K562 (cell line): ENCODE results near the gene EPHX1. TPM values are rescaled to one million over a fixed set of nuclear protein-coding genes. Genes with fewer than 3 reads are reported as not detected.

Experiments
- ATAC-seq: fragments of 200-7000 bp; cut with Tn5 transposase; 3 replicates; pipeline ENCODE4 v1.9.1; 2020; ENCODE audit warnings: moderate library complexity
- BruUV-seq: library from RNA; stranded (reverse); fragments of 400-500 nt; replicated peaks from 2 replicates; lab custom pipeline; 2021; lab: Mats Ljungman, UMichigan
- CTCF ChIA-PET: fragments of 300-600 bp; formaldehyde crosslinking; extraction: SDS; loops from one replicate; lab custom pipeline; 2021; ENCODE audit warnings: low intra/inter-chr PET ratio; lab: Yijun Ruan, JAX
- POLR2A ChIA-PET: fragments of 300-600, 350-650 bp; sonication (Branson Sonifier 250); formaldehyde crosslinking; extraction: SDS; loops from one replicate; lab custom pipeline; 2021; ENCODE audit warnings: antibody characterized with exemption, inconsistent platforms; lab: Yijun Ruan, JAX
- DNase-seq, 4 experiments: peaks; one replicate each; pipeline versions ENCODE4 v3.0.0 to v3.0.0-alpha.2; 2011 to 2018; ENCODE audit warnings: low spot score in 3 of 4, mixed read lengths in 3 of 4; ENCODE audit errors: extremely low read depth in 1 of 4
- FAIRE-seq: peaks from 2 replicates; lab custom pipeline; 2011; peaks lifted over from hg19 to GRCh38; lab: Jason Lieb, UNC
- H2AFZ ChIP-seq: 2 replicates; pipeline ENCODE4 v1.6.0; 2011; ENCODE audit warnings: low read depth, low read length, control low read depth, inconsistent platforms
- H3K27ac ChIP-seq: fragments of 200-600 bp; 3 replicates; pipeline ENCODE4 v1.8.0; 2011; ENCODE audit warnings: low read depth, mild to moderate bottlenecking, control low read depth, inconsistent platforms, low read length, moderate library complexity, mixed read lengths; ENCODE audit errors: extremely low read depth
- H3K27me3 ChIP-seq, 2 experiments: fragments of 300-600 bp in 1 of 2; 2 replicates in 1 of 2; 3 replicates in 1 of 2; pipeline versions ENCODE4 v1.6.0 to v1.8.0; 2011; ENCODE audit warnings: inconsistent platforms in 2 of 2, low read length in 2 of 2, mild to moderate bottlenecking in 1 of 2, mixed read lengths in 1 of 2, moderate library complexity in 1 of 2; ENCODE audit not compliant: control insufficient read depth in 2 of 2, insufficient read depth in 2 of 2
- H3K36me3 ChIP-seq: fragments of 300-600 bp; 3 replicates; pipeline ENCODE4 v1.8.0; 2011; ENCODE audit warnings: mild to moderate bottlenecking, low read length, inconsistent platforms; ENCODE audit not compliant: control insufficient read depth, insufficient read depth
- H3K4me1 ChIP-seq, 2 experiments: fragments of 200-600 bp in 1 of 2; replicated peaks in 1 of 2; 2 replicates in 1 of 2; 3 replicates in 1 of 2; pipeline versions ENCODE4 v1.5.1 to v1.8.0; 2011; ENCODE audit warnings: inconsistent platforms in 2 of 2, low read length in 2 of 2, mild to moderate bottlenecking in 1 of 2, mixed read lengths in 1 of 2, moderate library complexity in 1 of 2; ENCODE audit not compliant: control insufficient read depth in 2 of 2, insufficient read depth in 2 of 2
- H3K4me2 ChIP-seq: 2 replicates; pipeline ENCODE4 v1.6.1; 2011; ENCODE audit warnings: low read length, control low read depth, inconsistent platforms, mixed read lengths; ENCODE audit not compliant: insufficient read depth
- H3K4me3 ChIP-seq: fragments of 200-600 bp; sonication (generic), shearing (Covaris generic); 2 replicates; pipeline ENCODE4 v1.5.1; 2016; ENCODE audit warnings: control low read depth, inconsistent platforms
- H3K79me2 ChIP-seq: fragments of 200-600 bp; 3 replicates; pipeline ENCODE4 v1.8.0; 2011; ENCODE audit warnings: low read length, inconsistent platforms; ENCODE audit not compliant: control insufficient read depth, insufficient read depth
- H3K9ac ChIP-seq, 2 experiments: 2 replicates each; pipeline versions ENCODE4 v1.6.0 to v1.6.1; 2011; ENCODE audit warnings: low read depth in 2 of 2, low read length in 2 of 2, control low read depth in 1 of 2, inconsistent platforms in 1 of 2, mild to moderate bottlenecking in 1 of 2, mixed read lengths in 1 of 2; ENCODE audit not compliant: insufficient read depth in 1 of 2
- H3K9me1 ChIP-seq: one replicate; pipeline ENCODE4 v1.6.0; 2011; ENCODE audit warnings: inconsistent platforms, mild to moderate bottlenecking, low read length, moderate library complexity; ENCODE audit not compliant: control insufficient read depth, insufficient read depth
- H3K9me3 ChIP-seq: replicated peaks from 2 replicates; pipeline ENCODE4 v1.5.1; 2011; ENCODE audit warnings: low read depth, low read length, inconsistent platforms; ENCODE audit not compliant: control insufficient read depth, insufficient read depth
- H4K20me1 ChIP-seq: replicated peaks from 2 replicates; pipeline ENCODE4 v1.6.1; 2011; ENCODE audit warnings: low read length, inconsistent platforms, mixed read lengths; ENCODE audit not compliant: control insufficient read depth, insufficient read depth
- ARID1B ChIP-seq: fragments of 450-650 bp; IDR thresholded peaks from 2 replicates; pipeline ENCODE4 v1.6.1; 2016; ENCODE audit warnings: antibody characterized with exemption, mild to moderate bottlenecking, inconsistent platforms
- DACH1 ChIP-seq: fragments of 450-650 bp; IDR thresholded peaks from 2 replicates; pipeline ENCODE4 v1.6.1; 2018; ENCODE audit not compliant: partially characterized antibody
- ETV6 ChIP-seq, 3 experiments: fragments of 150-350 bp in 1 of 3; sonication (generic) in 1 of 3; formaldehyde crosslinking in 1 of 3; IDR thresholded peaks; 2 replicates each; pipeline versions ENCODE4 v1.6.1 to v1.8.0; 2014 to 2022; ENCODE audit warnings: borderline replicate concordance in 2 of 3, low read depth in 2 of 3, antibody characterized with exemption in 1 of 3, low read length in 1 of 3, mild to moderate bottlenecking in 1 of 3, missing genetic modification reagents in 1 of 3
- HNRNPK ChIP-seq: fragments of 200-400 bp; formaldehyde crosslinking; IDR thresholded peaks from one replicate; pipeline ENCODE4 v1.6.1; 2018; ENCODE audit warnings: mild to moderate bottlenecking, low read depth, low read length; ENCODE audit not compliant: poor library complexity, severe bottlenecking
- KDM1A ChIP-seq, 2 experiments: fragments of 450-650 bp; IDR thresholded peaks; 2 replicates each; pipeline ENCODE4 v1.6.1; 2016; ENCODE audit warnings: mild to moderate bottlenecking in 2 of 2
- MEIS2 ChIP-seq: fragments of 450-650 bp; IDR thresholded peaks from 2 replicates; pipeline ENCODE4 v1.6.1; 2014; ENCODE audit warnings: mild to moderate bottlenecking; ENCODE audit not compliant: partially characterized antibody
- NFIC ChIP-seq: fragments of 450-650 bp; IDR thresholded peaks from 2 replicates; pipeline ENCODE4 v1.6.1; 2017; ENCODE audit warnings: mild to moderate bottlenecking, inconsistent platforms
- NFIX ChIP-seq: fragments of 250-450 bp; sonication (Bioruptor Pico); IDR thresholded peaks from 2 replicates; pipeline ENCODE4 v1.4.0; 2020; ENCODE audit warnings: low read depth, mild to moderate bottlenecking, moderate library complexity
- NFYB ChIP-seq: IDR thresholded peaks from 2 replicates; pipeline ENCODE4 v1.6.1; 2011; ENCODE audit warnings: mild to moderate bottlenecking, moderate library complexity; ENCODE audit not compliant: insufficient read length; ENCODE audit errors: extremely low read depth
- RAD51 ChIP-seq: fragments of 450-650 bp; IDR thresholded peaks from 2 replicates; pipeline ENCODE4 v1.7.1; 2016; ENCODE audit warnings: low read depth, mild to moderate bottlenecking, borderline replicate concordance
- RBM14 ChIP-seq: fragments of 200-400 bp; formaldehyde crosslinking; IDR thresholded peaks from 2 replicates; pipeline ENCODE4 v1.6.1; 2018; ENCODE audit warnings: low read depth, mild to moderate bottlenecking, low read length, moderate library complexity, borderline replicate concordance; ENCODE audit not compliant: insufficient read depth
- RNF219 ChIP-seq: fragments of 250-450 bp; sonication (Bioruptor Pico); IDR thresholded peaks from 2 replicates; pipeline ENCODE4 v1.5.0; 2022; ENCODE audit warnings: mild to moderate bottlenecking
- SMAD1 ChIP-seq: fragments of 150-350 bp; IDR thresholded peaks from 2 replicates; pipeline ENCODE4 v1.6.1; 2014; ENCODE audit warnings: low read length, low read depth; ENCODE audit not compliant: partially characterized antibody
- SMAD4 ChIP-seq: fragments of 250-450 bp; sonication (Bioruptor Pico); conservative IDR thresholded peaks from 2 replicates; pipeline ENCODE4 v1.8.0; 2021; ENCODE audit warnings: inconsistent platforms, mild to moderate bottlenecking, moderate library complexity
- SPI1 ChIP-seq: IDR thresholded peaks from 2 replicates; pipeline ENCODE4 v1.6.1; 2011; ENCODE audit warnings: low read depth, low read length, control low read depth, borderline replicate concordance
- SUPT5H ChIP-seq: fragments of 450-650 bp; IDR thresholded peaks from 2 replicates; pipeline ENCODE4 v1.6.1; 2016
- TCF3 ChIP-seq: sonication (generic); formaldehyde crosslinking; IDR thresholded peaks from 2 replicates; pipeline ENCODE4 v1.4.0; 2020; ENCODE audit warnings: mild to moderate bottlenecking, missing genetic modification reagents
- ZNF445 ChIP-seq: fragments of 250-450 bp; sonication (Bioruptor Pico); IDR thresholded peaks from 2 replicates; pipeline ENCODE4 v1.4.0; 2020; ENCODE audit warnings: low read depth, mild to moderate bottlenecking, moderate library complexity
- WGBS: fragments of 100-300 bp; shearing (Covaris generic); methylation state at CpG from one replicate; pipeline ENCODE4 v1.1.6; 2016; ENCODE audit warnings: low coverage, mixed read lengths; ENCODE audit not compliant: insufficient coverage; ENCODE audit errors: missing lambda C conversion rate; 5-methylcytosine and 5-hydroxymethylcytosine counted together
- in situ Hi-C: fragments of 300-500 bp; cut with MboI; formaldehyde crosslinking; loops from 4 replicates; pipeline ENCODE4 v1.15.0; 2018; ENCODE audit warnings: inconsistent platforms, mixed read lengths
- intact Hi-C: fragments of 100-400 bp; cut with micrococcal nuclease; formaldehyde crosslinking; loops from 2 replicates; pipeline ENCODE4 v1.14.2; 2022
- polyA plus RNA-seq, 8 experiments: library from polyadenylated mRNA; depleted of rRNA in 4 of 8; stranded (reverse) in 5 of 8; unstranded in 3 of 8; fragments of >200 nt; fragmentation: Nextera tagmentation in 2 of 8; fragmentation: Illumina TruSeq in 1 of 8; extraction: Ambion mirVana in 2 of 8; extraction: Trizol in 1 of 8; gene quantifications; 2 replicates each; pipeline versions ENCODE4 v1.2.1 to v1.2.3, GENCODE V29; 2011 to 2014; ENCODE audit warnings: inconsistent platforms in 1 of 8, missing spikeins in 1 of 8
- total RNA-seq, 7 experiments: library from RNA; depleted of rRNA in 6 of 7; stranded (reverse); fragments of >200 nt in 6 of 7; fragmentation: Illumina TruSeq in 2 of 7; extraction: Trizol in 2 of 7; gene quantifications; 2 replicates each; pipeline versions ENCODE4 v1.2.1 to v1.2.3, GENCODE V29; 2011 to 2021; ENCODE audit warnings: low replicate concordance in 1 of 7

Gene EPHX1
- total and polyA plus RNA-seq, 9 of the 15 experiments (the other 6 are each of a cell fraction or from before 2014, with no cell fraction given), result 0.21 to 27.0 (median 6.7) TPM

GRCh38 chr1:225848030-225848955 lies 38.4 kb downstream of the EPHX1 start (continued):
- TF ChIP-seq ETV6 (IDR thresholded peaks at IDR 0.05; ENCODE audit: borderline replicate concordance in 1 of 2, low read depth in 2 of 2, low read length in 1 of 2), result no peak
- no peak for TF ChIP-seq ETV6 (CRISPR knock-in tag; IDR thresholded peaks at IDR 0.05; ENCODE audit: borderline replicate concordance)
- no peak for TF ChIP-seq SMAD4 (CRISPR knock-in tag)
- TF ChIP-seq RNF219, result no peak
- TF ChIP-seq RBM14, result no peak

- Histone ChIP-seq H3K27ac (no peak overlapping the region), H3K27me3 (no peaks in the 10 kb centered on the region), H3K4me3 (no peak overlapping the region), H3K4me1 (peaks cover 9 to 38% of the 10 kb centered on the region in 2 experiments; a peak in 4 of 5 replicates), H3K36me3 (peaks cover 65% of the 10 kb centered on the region), H3K9ac (peak overlapping the region in 1 of 2 experiments; percentile 45; a peak in 1 of 4 replicates), H3K79me2 (no peaks in the 10 kb centered on the region), H3K4me2 (no peak overlapping the region), H4K20me1 (peaks cover 4% of the 10 kb centered on the region; the same call in 1 of the 2 replicates), H2AFZ (no peak overlapping the region), H3K9me1 (no peaks in the 10 kb centered on the region), H3K9me3 (no peaks in the 10 kb centered on the region)
- DNase-seq (peak; percentile 59 to 72 (median 60)), FAIRE-seq (peak; percentile 55), ATAC-seq (peak; percentile 37)
- intact Hi-C loops (loop anchor here (2.0 to 10.0 kb wide), 3 partner anchors 125 to 295 kb away; partner anchors contain the start of gene ENAH), in situ Hi-C loops (loop anchor here (10.0 kb wide), 1 partner anchor 375 kb away; no protein-coding TSS in a partner anchor)
- POLR2A ChIA-PET, result interaction anchor here (0.6 to 1.1 kb wide), 8 partner anchors 8 to 266 kb away, joined by 3 to 7 read pairs (median 4); no protein-coding TSS in a partner anchor
- CTCF ChIA-PET, result interaction anchor here (1.7 kb wide), 1 partner anchor 375 kb away, joined by 4 read pairs; no protein-coding TSS in a partner anchor
- 52% methylated on average over 7 of the region's 7 CpGs for WGBS
- no TSS peak for BruUV-seq
- TF ChIP-seq KDM1A (IDR thresholded peaks at IDR 0.05), result no peak
- TF ChIP-seq NFIX (CRISPR knock-in tag), result peak; percentile 92
- TF ChIP-seq SPI1, result 0 out of 2 replicates have a peak, but pooled peaks have one; percentile 31
- TF ChIP-seq MEIS2, result no peak
- TF ChIP-seq NFIC, result peak; percentile 99
- no peak for TF ChIP-seq DACH1
- no peak for TF ChIP-seq RAD51
- no peak for TF ChIP-seq ARID1B
- 0 out of 2 replicates have a peak, but pooled peaks have one; percentile 10 for TF ChIP-seq SUPT5H
- TF ChIP-seq NFYB, result no peak
- no peak for TF ChIP-seq ZNF445
- TF ChIP-seq SMAD1, result peak; percentile 57
- peak; percentile 45 for TF ChIP-seq TCF3 (CRISPR knock-in tag)
- TF ChIP-seq HNRNPK, result no peak
Observed at GRCh38 chr1:225849925-225850324, 40.0 kb downstream of the EPHX1 start.
